ENCODE measurements around the gene SHLD1. TPM values are rescaled to one million over a fixed set of nuclear protein-coding genes. Genes with fewer than 3 reads are reported as not detected.

Gene SHLD1
- total and polyA plus RNA-seq, 2 experiments from 2014 or later, result 1.4 to 15.0 TPM

DNA sequence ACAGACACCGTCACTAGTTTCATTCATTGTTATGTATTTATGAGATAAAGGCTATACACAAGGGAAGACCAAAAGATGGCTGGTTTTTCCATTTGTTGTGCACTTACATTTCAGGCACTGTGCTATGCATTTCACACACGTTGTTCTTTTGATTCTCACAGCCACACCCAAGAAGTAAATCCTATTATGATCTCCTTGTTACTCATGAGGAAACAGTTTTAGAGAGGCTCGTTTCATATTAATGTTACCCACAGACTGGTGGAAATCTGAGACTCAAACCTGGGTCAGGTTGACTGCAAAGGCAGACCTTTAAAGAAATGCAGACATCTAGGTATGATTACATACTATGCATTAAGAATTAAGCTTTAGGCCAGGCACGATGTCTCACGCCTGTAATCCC, 34.9 kb downstream of the SHLD1 start:
- H3K27me3 ChIP-seq (ENCODE audit: insufficient read depth), result no peaks in the 10 kb centered on the region
- H3K9me2 ChIP-seq (ENCODE audit: insufficient read depth), result no peaks in the 10 kb centered on the region
- no peaks in the 10 kb centered on the region for H3K79me2 ChIP-seq (replicated peaks; ENCODE audit: insufficient read depth)
- H3K4me1 Mint-ChIP-seq, result peaks cover 7% of the 10 kb centered on the region
- no peak overlapping the region for H3K4me3 ChIP-seq
- ATAC-seq (no peak), DNase-seq (ENCODE audit: low spot score) (no peak)
- TF ChIP-seq CREB1 (CRISPR knock-in tag; IDR thresholded peaks at IDR 0.05; ENCODE audit: low read depth) (no peak), POLR2AphosphoS5 (IDR thresholded peaks at IDR 0.05; ENCODE audit: low read depth) (no peak), NANOG (IDR thresholded peaks at IDR 0.05; ENCODE audit: borderline replicate concordance) (no peak), ZNF114 (CRISPR knock-in tag; IDR thresholded peaks at IDR 0.05) (no peak), EZH2 (IDR thresholded peaks at IDR 0.05; ENCODE audit: low read depth, unreplicated experiment) (no peak)
- TF ChIP-seq, protein P1, sequence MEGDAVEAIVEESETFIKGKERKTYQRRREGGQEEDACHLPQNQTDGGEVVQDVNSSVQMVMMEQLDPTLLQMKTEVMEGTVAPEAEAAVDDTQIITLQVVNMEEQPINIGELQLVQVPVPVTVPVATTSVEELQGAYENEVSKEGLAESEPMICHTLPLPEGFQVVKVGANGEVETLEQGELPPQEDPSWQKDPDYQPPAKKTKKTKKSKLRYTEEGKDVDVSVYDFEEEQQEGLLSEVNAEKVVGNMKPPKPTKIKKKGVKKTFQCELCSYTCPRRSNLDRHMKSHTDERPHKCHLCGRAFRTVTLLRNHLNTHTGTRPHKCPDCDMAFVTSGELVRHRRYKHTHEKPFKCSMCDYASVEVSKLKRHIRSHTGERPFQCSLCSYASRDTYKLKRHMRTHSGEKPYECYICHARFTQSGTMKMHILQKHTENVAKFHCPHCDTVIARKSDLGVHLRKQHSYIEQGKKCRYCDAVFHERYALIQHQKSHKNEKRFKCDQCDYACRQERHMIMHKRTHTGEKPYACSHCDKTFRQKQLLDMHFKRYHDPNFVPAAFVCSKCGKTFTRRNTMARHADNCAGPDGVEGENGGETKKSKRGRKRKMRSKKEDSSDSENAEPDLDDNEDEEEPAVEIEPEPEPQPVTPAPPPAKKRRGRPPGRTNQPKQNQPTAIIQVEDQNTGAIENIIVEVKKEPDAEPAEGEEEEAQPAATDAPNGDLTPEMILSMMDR (conservative IDR thresholded peaks at IDR 0.05; ENCODE audit: low read depth in 2 of 2), result no peak
- TF ChIP-seq, protein P2, sequence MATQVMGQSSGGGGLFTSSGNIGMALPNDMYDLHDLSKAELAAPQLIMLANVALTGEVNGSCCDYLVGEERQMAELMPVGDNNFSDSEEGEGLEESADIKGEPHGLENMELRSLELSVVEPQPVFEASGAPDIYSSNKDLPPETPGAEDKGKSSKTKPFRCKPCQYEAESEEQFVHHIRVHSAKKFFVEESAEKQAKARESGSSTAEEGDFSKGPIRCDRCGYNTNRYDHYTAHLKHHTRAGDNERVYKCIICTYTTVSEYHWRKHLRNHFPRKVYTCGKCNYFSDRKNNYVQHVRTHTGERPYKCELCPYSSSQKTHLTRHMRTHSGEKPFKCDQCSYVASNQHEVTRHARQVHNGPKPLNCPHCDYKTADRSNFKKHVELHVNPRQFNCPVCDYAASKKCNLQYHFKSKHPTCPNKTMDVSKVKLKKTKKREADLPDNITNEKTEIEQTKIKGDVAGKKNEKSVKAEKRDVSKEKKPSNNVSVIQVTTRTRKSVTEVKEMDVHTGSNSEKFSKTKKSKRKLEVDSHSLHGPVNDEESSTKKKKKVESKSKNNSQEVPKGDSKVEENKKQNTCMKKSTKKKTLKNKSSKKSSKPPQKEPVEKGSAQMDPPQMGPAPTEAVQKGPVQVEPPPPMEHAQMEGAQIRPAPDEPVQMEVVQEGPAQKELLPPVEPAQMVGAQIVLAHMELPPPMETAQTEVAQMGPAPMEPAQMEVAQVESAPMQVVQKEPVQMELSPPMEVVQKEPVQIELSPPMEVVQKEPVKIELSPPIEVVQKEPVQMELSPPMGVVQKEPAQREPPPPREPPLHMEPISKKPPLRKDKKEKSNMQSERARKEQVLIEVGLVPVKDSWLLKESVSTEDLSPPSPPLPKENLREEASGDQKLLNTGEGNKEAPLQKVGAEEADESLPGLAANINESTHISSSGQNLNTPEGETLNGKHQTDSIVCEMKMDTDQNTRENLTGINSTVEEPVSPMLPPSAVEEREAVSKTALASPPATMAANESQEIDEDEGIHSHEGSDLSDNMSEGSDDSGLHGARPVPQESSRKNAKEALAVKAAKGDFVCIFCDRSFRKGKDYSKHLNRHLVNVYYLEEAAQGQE (IDR thresholded peaks at IDR 0.05; ENCODE audit: unreplicated experiment), result no peak
- TF ChIP-seq, protein P3, sequence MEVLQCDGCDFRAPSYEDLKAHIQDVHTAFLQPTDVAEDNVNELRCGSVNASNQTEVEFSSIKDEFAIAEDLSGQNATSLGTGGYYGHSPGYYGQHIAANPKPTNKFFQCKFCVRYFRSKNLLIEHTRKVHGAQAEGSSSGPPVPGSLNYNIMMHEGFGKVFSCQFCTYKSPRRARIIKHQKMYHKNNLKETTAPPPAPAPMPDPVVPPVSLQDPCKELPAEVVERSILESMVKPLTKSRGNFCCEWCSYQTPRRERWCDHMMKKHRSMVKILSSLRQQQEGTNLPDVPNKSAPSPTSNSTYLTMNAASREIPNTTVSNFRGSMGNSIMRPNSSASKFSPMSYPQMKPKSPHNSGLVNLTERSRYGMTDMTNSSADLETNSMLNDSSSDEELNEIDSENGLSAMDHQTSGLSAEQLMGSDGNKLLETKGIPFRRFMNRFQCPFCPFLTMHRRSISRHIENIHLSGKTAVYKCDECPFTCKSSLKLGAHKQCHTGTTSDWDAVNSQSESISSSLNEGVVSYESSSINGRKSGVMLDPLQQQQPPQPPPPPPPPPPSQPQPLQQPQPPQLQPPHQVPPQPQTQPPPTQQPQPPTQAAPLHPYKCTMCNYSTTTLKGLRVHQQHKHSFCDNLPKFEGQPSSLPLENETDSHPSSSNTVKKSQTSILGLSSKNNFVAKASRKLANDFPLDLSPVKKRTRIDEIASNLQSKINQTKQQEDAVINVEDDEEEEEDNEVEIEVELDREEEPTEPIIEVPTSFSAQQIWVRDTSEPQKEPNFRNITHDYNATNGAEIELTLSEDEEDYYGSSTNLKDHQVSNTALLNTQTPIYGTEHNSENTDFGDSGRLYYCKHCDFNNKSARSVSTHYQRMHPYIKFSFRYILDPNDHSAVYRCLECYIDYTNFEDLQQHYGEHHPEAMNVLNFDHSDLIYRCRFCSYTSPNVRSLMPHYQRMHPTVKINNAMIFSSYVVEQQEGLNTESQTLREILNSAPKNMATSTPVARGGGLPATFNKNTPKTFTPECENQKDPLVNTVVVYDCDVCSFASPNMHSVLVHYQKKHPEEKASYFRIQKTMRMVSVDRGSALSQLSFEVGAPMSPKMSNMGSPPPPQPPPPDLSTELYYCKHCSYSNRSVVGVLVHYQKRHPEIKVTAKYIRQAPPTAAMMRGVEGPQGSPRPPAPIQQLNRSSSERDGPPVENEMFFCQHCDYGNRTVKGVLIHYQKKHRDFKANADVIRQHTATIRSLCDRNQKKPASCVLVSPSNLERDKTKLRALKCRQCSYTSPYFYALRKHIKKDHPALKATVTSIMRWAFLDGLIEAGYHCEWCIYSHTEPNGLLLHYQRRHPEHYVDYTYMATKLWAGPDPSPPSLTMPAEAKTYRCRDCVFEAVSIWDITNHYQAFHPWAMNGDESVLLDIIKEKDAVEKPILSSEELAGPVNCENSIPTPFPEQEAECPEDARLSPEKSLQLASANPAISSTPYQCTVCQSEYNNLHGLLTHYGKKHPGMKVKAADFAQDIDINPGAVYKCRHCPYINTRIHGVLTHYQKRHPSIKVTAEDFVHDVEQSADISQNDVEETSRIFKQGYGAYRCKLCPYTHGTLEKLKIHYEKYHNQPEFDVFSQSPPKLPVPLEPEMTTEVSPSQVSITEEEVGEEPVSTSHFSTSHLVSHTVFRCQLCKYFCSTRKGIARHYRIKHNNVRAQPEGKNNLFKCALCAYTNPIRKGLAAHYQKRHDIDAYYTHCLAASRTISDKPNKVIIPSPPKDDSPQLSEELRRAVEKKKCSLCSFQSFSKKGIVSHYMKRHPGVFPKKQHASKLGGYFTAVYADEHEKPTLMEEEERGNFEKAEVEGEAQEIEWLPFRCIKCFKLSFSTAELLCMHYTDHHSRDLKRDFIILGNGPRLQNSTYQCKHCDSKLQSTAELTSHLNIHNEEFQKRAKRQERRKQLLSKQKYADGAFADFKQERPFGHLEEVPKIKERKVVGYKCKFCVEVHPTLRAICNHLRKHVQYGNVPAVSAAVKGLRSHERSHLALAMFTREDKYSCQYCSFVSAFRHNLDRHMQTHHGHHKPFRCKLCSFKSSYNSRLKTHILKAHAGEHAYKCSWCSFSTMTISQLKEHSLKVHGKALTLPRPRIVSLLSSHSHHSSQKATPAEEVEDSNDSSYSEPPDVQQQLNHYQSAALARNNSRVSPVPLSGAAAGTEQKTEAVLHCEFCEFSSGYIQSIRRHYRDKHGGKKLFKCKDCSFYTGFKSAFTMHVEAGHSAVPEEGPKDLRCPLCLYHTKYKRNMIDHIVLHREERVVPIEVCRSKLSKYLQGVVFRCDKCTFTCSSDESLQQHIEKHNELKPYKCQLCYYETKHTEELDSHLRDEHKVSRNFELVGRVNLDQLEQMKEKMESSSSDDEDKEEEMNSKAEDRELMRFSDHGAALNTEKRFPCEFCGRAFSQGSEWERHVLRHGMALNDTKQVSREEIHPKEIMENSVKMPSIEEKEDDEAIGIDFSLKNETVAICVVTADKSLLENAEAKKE (CRISPR knock-in tag; IDR thresholded peaks at IDR 0.05), result no peak
- TF ChIP-seq, protein P4, sequence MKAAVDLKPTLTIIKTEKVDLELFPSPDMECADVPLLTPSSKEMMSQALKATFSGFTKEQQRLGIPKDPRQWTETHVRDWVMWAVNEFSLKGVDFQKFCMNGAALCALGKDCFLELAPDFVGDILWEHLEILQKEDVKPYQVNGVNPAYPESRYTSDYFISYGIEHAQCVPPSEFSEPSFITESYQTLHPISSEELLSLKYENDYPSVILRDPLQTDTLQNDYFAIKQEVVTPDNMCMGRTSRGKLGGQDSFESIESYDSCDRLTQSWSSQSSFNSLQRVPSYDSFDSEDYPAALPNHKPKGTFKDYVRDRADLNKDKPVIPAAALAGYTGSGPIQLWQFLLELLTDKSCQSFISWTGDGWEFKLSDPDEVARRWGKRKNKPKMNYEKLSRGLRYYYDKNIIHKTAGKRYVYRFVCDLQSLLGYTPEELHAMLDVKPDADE (IDR thresholded peaks at IDR 0.05), result no peak
- H3K9me3 Mint-ChIP-seq, result no peaks in the 10 kb centered on the region
- H3K4me1 ChIP-seq (ENCODE audit: insufficient read depth), result no peaks in the 10 kb centered on the region
- H4K20me1 ChIP-seq (replicated peaks; ENCODE audit: insufficient read depth), result no peaks in the 10 kb centered on the region
- no peak overlapping the region for H2AFZ ChIP-seq
- no peaks in the 10 kb centered on the region for H3K36me3 ChIP-seq (ENCODE audit: insufficient read depth)
- no peak overlapping the region for H3K4me2 ChIP-seq
- no peaks in the 10 kb centered on the region for H3F3A ChIP-seq (replicated peaks; ENCODE audit: low read depth)
- H3K27me3 Mint-ChIP-seq (ENCODE audit: insufficient read depth, low read depth, poor library complexity), result no peaks in the 10 kb centered on the region
- H3K27ac ChIP-seq (ENCODE audit: low read depth), result no peak overlapping the region
- no peaks in the 10 kb centered on the region; the same call in 2 of the 3 replicates for H3K36me3 Mint-ChIP-seq (ENCODE audit: low read depth)
- no peak overlapping the region for H3K27ac Mint-ChIP-seq
- no peak overlapping the region for H3K4me3 Mint-ChIP-seq
